ENCODE measurements around the gene RPL21.
"Not testable (repeated sequence)": the region's sequence is repeated elsewhere in the genome, so short reads cannot be mapped to it uniquely, and the experiment has no call there.

GRCh38 chr13:27213386-27213785, 38.0 kb upstream of the RPL21 start:
- TF ChIP-seq ZNF335 (tag by site-specific recombination; conservative IDR thresholded peaks at IDR 0.05); ZNF133 (tag by site-specific recombination; IDR thresholded peaks at IDR 0.05); ZNF354C (tag by site-specific recombination; IDR thresholded peaks at IDR 0.05; ENCODE audit: borderline replicate concordance, low read depth); TCF7L2 (IDR thresholded peaks at IDR 0.05; ENCODE audit: borderline replicate concordance, low read depth, low read length); ZNF24 (tag by site-specific recombination; IDR thresholded peaks at IDR 0.05); ZNF639 (tag by site-specific recombination; IDR thresholded peaks at IDR 0.05); HOXA7 (CRISPR knock-in tag; IDR thresholded peaks at IDR 0.05; ENCODE audit: borderline replicate concordance); HOXD13 (CRISPR knock-in tag; IDR thresholded peaks at IDR 0.05; ENCODE audit: borderline replicate concordance): not testable (repeated sequence)
- TF ChIP-seq, protein P1, sequence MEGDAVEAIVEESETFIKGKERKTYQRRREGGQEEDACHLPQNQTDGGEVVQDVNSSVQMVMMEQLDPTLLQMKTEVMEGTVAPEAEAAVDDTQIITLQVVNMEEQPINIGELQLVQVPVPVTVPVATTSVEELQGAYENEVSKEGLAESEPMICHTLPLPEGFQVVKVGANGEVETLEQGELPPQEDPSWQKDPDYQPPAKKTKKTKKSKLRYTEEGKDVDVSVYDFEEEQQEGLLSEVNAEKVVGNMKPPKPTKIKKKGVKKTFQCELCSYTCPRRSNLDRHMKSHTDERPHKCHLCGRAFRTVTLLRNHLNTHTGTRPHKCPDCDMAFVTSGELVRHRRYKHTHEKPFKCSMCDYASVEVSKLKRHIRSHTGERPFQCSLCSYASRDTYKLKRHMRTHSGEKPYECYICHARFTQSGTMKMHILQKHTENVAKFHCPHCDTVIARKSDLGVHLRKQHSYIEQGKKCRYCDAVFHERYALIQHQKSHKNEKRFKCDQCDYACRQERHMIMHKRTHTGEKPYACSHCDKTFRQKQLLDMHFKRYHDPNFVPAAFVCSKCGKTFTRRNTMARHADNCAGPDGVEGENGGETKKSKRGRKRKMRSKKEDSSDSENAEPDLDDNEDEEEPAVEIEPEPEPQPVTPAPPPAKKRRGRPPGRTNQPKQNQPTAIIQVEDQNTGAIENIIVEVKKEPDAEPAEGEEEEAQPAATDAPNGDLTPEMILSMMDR (tag by site-specific recombination; IDR thresholded peaks at IDR 0.05): not testable (repeated sequence)
- TF ChIP-seq, protein P2, sequence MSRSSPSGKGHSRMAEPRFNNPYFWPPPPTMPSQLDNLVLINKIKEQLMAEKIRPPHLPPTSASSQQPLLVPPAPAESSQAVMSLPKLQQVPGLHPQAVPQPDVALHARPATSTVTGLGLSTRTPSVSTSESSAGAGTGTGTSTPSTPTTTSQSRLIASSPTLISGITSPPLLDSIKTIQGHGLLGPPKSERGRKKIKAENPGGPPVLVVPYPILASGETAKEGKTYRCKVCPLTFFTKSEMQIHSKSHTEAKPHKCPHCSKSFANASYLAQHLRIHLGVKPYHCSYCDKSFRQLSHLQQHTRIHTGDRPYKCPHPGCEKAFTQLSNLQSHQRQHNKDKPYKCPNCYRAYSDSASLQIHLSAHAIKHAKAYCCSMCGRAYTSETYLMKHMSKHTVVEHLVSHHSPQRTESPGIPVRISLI (tag by site-specific recombination; IDR thresholded peaks at IDR 0.05): not testable (repeated sequence)
- TF ChIP-seq, protein P3, sequence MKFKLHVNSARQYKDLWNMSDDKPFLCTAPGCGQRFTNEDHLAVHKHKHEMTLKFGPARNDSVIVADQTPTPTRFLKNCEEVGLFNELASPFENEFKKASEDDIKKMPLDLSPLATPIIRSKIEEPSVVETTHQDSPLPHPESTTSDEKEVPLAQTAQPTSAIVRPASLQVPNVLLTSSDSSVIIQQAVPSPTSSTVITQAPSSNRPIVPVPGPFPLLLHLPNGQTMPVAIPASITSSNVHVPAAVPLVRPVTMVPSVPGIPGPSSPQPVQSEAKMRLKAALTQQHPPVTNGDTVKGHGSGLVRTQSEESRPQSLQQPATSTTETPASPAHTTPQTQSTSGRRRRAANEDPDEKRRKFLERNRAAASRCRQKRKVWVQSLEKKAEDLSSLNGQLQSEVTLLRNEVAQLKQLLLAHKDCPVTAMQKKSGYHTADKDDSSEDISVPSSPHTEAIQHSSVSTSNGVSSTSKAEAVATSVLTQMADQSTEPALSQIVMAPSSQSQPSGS (tag by site-specific recombination; IDR thresholded peaks at IDR 0.05; ENCODE audit: low read depth): not testable (repeated sequence)
